HG03196 (cell line): Measurements from ENCODE around the gene MIER2.
"Not testable (repeated sequence)": the region's sequence is repeated elsewhere in the genome, so short reads cannot be mapped to it uniquely, and the experiment has no call there.

Source experiments
- ATAC-seq: cut with Tn5 transposase; IDR thresholded peaks from one replicate; pipeline ENCODE4 v1.9.1; 2021; ENCODE audit not compliant: unreplicated experiment

Gene MIER2

GRCh38 chr19:364496-365287 lies 20.1 kb upstream of the MIER2 start:
- no peak for ATAC-seq

- no peak for ATAC-seq
These were observed 18.1 kb upstream of the MIER2 start for GRCh38 chr19:362683-363082.

GRCh38 chr19:362154-362553 lies 17.6 kb upstream of the MIER2 start:
- ATAC-seq: no peak

GRCh38 chr19:359653-359925 lies 15.0 kb upstream of the MIER2 start:
- no peak for ATAC-seq

- ATAC-seq: not testable (repeated sequence)
These were observed 10.9 kb upstream of the MIER2 start for GRCh38 chr19:355536-355935.

- ATAC-seq: no peak
These were observed 10.5 kb upstream of the MIER2 start for GRCh38 chr19:355134-355533.

GRCh38 chr19:351976-352625 lies 7.5 kb upstream of the MIER2 start:
- no peak for ATAC-seq

GRCh38 chr19:347946-348861 lies 3.6 kb upstream of the MIER2 start:
- ATAC-seq: no peak

GRCh38 chr19:345320-345879 lies 804 bp upstream of the MIER2 start:
- no peak for ATAC-seq

GRCh38 chr19:343941-344624 lies 513 bp downstream of the MIER2 start:
- ATAC-seq: peak; percentile 14

- ATAC-seq: no peak
These were observed 1.1 kb downstream of the MIER2 start for GRCh38 chr19:343451-343931.

GRCh38 chr19:342801-343421 lies 1.7 kb downstream of the MIER2 start:
- ATAC-seq: no peak

GRCh38 chr19:342128-342455 lies 2.5 kb downstream of the MIER2 start:
- ATAC-seq: no peak

GRCh38 chr19:341386-342127 lies 3.0 kb downstream of the MIER2 start:
- no peak for ATAC-seq

- no peak for ATAC-seq
These were observed 3.8 kb downstream of the MIER2 start for GRCh38 chr19:340620-341385.

GRCh38 chr19:339262-339887 lies 5.2 kb downstream of the MIER2 start:
- no peak for ATAC-seq

GRCh38 chr19:338421-338820 lies 6.2 kb downstream of the MIER2 start:
- ATAC-seq: no peak

GRCh38 chr19:336067-336614 lies 8.5 kb downstream of the MIER2 start:
- ATAC-seq: no peak
